Endothelial cell of umbilical vein (primary cell): ENCODE results near the gene SLC6A2. TPM values are rescaled to one million over a fixed set of nuclear protein-coding genes. Genes with fewer than 3 reads are reported as not detected.

Experiments used
- BruUV-seq: library from RNA; stranded (reverse); fragments of 400-500 nt; replicated peaks from 2 replicates; lab custom pipeline; 2021; lab: Mats Ljungman, UMichigan
- CTCF ChIA-PET: fragments of 300-600, 350-600 bp; sonication (Branson Sonifier 250); formaldehyde crosslinking; loops from one replicate; lab custom pipeline; 2021; ENCODE audit warnings: antibody characterized with exemption, inconsistent platforms; lab: Charles Lee
- POLR2A ChIA-PET: fragments of 300-600, 350-600 bp; sonication (Branson Sonifier 250); formaldehyde crosslinking; loops from one replicate; lab custom pipeline; 2021; ENCODE audit warnings: antibody characterized with exemption, inconsistent platforms; lab: Charles Lee
- DNase-seq: peaks from one replicate; pipeline ENCODE4 v3.0.0-alpha.2; 2011; ENCODE audit warnings: low read depth, low spot score
- FAIRE-seq: peaks from 2 replicates; lab custom pipeline; 2011; peaks lifted over from hg19 to GRCh38; lab: Jason Lieb, UNC
- H2AFZ ChIP-seq: 2 replicates; pipeline ENCODE4 v1.6.0; 2012; ENCODE audit warnings: low read depth, low read length, control low read depth, inconsistent platforms
- H3K27ac ChIP-seq: 2 replicates; pipeline ENCODE4 v1.5.1; 2011; ENCODE audit warnings: low read depth, mild to moderate bottlenecking, control low read depth, low read length, moderate library complexity; ENCODE audit not compliant: insufficient read depth
- H3K27me3 ChIP-seq, 2 experiments: 2 replicates each; pipeline versions ENCODE4 v1.6.0 to v1.6.1; 2011; ENCODE audit warnings: low read length in 2 of 2, mixed read lengths in 1 of 2; ENCODE audit not compliant: control insufficient read depth in 2 of 2, insufficient read depth in 2 of 2
- H3K36me3 ChIP-seq, 2 experiments: 2 replicates in 1 of 2; 3 replicates in 1 of 2; pipeline ENCODE4 v1.5.1; 2011; ENCODE audit warnings: low read length in 2 of 2, mild to moderate bottlenecking in 1 of 2, moderate library complexity in 1 of 2; ENCODE audit not compliant: control insufficient read depth in 2 of 2, insufficient read depth in 2 of 2; ENCODE audit errors: extremely low read depth in 1 of 2
- H3K4me1 ChIP-seq: 3 replicates; pipeline ENCODE4 v1.5.1; 2011; ENCODE audit warnings: mild to moderate bottlenecking, low read length; ENCODE audit not compliant: control insufficient read depth, insufficient read depth; ENCODE audit errors: extremely low read depth
- H3K4me2 ChIP-seq: 2 replicates; pipeline ENCODE4 v1.6.1; 2011; ENCODE audit warnings: low read length, control low read depth, mixed read lengths; ENCODE audit not compliant: insufficient read depth
- H3K4me3 ChIP-seq, 3 experiments: fragments of 200-600 bp in 1 of 3; sonication (generic), shearing (Covaris generic) in 1 of 3; replicated peaks in 1 of 3; 2 replicates each; pipeline ENCODE4 v1.5.1; 2011 to 2016; ENCODE audit warnings: control low read depth in 3 of 3, low read length in 3 of 3, mild to moderate bottlenecking in 2 of 3, inconsistent platforms in 1 of 3, low read depth in 1 of 3, moderate library complexity in 1 of 3; ENCODE audit not compliant: insufficient read depth in 1 of 3
- H3K79me2 ChIP-seq: 2 replicates; pipeline ENCODE4 v1.6.0; 2012; ENCODE audit warnings: low read length, inconsistent platforms; ENCODE audit not compliant: control insufficient read depth, insufficient read depth
- H3K9ac ChIP-seq: replicated peaks from 2 replicates; pipeline ENCODE3; 2011; ENCODE audit warnings: low read length, control low read depth; ENCODE audit not compliant: insufficient read depth; ENCODE audit errors: extremely low read depth
- H3K9me1 ChIP-seq: replicated peaks from 3 replicates; pipeline ENCODE4 v1.6.0; 2011; ENCODE audit warnings: mild to moderate bottlenecking, low read length; ENCODE audit not compliant: control insufficient read depth, insufficient read depth; ENCODE audit errors: extremely low read depth
- H3K9me3 ChIP-seq: replicated peaks from 2 replicates; pipeline ENCODE4 v1.5.1; 2012; ENCODE audit warnings: low read length, inconsistent platforms; ENCODE audit not compliant: control insufficient read depth, insufficient read depth
- H4K20me1 ChIP-seq: replicated peaks from 2 replicates; pipeline ENCODE3; 2011; ENCODE audit warnings: mild to moderate bottlenecking, low read length; ENCODE audit not compliant: control insufficient read depth, insufficient read depth; ENCODE audit errors: extremely low read depth
- EZH2 ChIP-seq: IDR thresholded peaks from 2 replicates; pipeline ENCODE4 v1.6.1; 2012; ENCODE audit warnings: borderline replicate concordance, low read depth, mild to moderate bottlenecking, moderate library complexity, low read length, inconsistent platforms; ENCODE audit not compliant: severe bottlenecking
- GATA2 ChIP-seq: IDR thresholded peaks from 2 replicates; pipeline ENCODE4 v1.7.0; 2011; ENCODE audit warnings: low read depth, mild to moderate bottlenecking, moderate library complexity, mixed read lengths, low read length; ENCODE audit not compliant: insufficient read length, insufficient read depth
- JUN ChIP-seq: IDR thresholded peaks from 2 replicates; pipeline ENCODE4 v1.6.1; 2011; ENCODE audit warnings: borderline replicate concordance, low read depth; ENCODE audit not compliant: insufficient read length, insufficient read depth
- MYC ChIP-seq: IDR thresholded peaks from one replicate; pipeline ENCODE4 v1.6.1; 2011; ENCODE audit warnings: mild to moderate bottlenecking, low read depth, low read length
- POLR2AphosphoS5 ChIP-seq: IDR thresholded peaks from 2 replicates; pipeline ENCODE4 v1.6.1; 2012; ENCODE audit warnings: low read depth, mild to moderate bottlenecking, control low read depth, low read length, moderate library complexity; ENCODE audit not compliant: insufficient read depth
- dilution Hi-C: fragments of 300-500 bp; cut with MboI; formaldehyde crosslinking; loops from one replicate; pipeline ENCODE4 v1.15.0; 2019; ENCODE audit warnings: low sequenced_read_pairs; ENCODE audit not compliant: extremely low pct_ligation_motif_present
- intact Hi-C: fragments of 100-400 bp; cut with micrococcal nuclease; formaldehyde crosslinking; loops from one replicate; pipeline ENCODE4 v1.10.0; 2022
- polyA plus RNA-seq, 4 experiments: library from polyadenylated mRNA; depleted of rRNA in 3 of 4; stranded (reverse) in 3 of 4; unstranded in 1 of 4; fragments of >200 nt; gene quantifications; 2 replicates each; pipeline versions ENCODE4 v1.2.1 to v1.2.3, GENCODE V29; 2011 to 2012; ENCODE audit warnings: missing spikeins in 1 of 4
- total RNA-seq: library from RNA; stranded (reverse); gene quantifications from 2 replicates; pipeline ENCODE4 v1.2.3, GENCODE V29; 2021

Gene SLC6A2
- total and polyA plus RNA-seq, 2 donors (not counting 3 experiments of a cell fraction or from before 2014, with no cell fraction given): not detected

GRCh38 chr16:55700067-55700466 lies 44.3 kb downstream of the SLC6A2 start:
- intact Hi-C loops: loop anchor here (5.0 to 10.0 kb wide), 2 partner anchors 765 to 1753 kb away; partner anchors contain the start of gene IRX5
- no peak for FAIRE-seq
- H3K9ac ChIP-seq: no peak overlapping the region
- BruUV-seq: no TSS peak
- no peak overlapping the region for H2AFZ ChIP-seq
- dilution Hi-C loops: no loop called here
- CTCF ChIA-PET: interaction anchor here (18.0 kb wide), 1 partner anchor 237 kb away, joined by 408 read pairs; no protein-coding TSS in a partner anchor
- POLR2A ChIA-PET: no interaction called here
- no peaks in the 10 kb centered on the region for H4K20me1 ChIP-seq
- peaks cover 8% of the 10 kb centered on the region for H3K4me1 ChIP-seq
- no peaks in the 10 kb centered on the region for H3K36me3 ChIP-seq
- no peak overlapping the region for H3K4me2 ChIP-seq
- DNase-seq: no peak
- peaks cover 1 to 3% of the 10 kb centered on the region in 2 experiments for H3K27me3 ChIP-seq
- H3K4me3 ChIP-seq: no peak overlapping the region
- H3K9me3 ChIP-seq: no peaks in the 10 kb centered on the region
- TF ChIP-seq GATA2 (no peak), POLR2AphosphoS5 (no peak), JUN (no peak)
- H3K9me1 ChIP-seq: no peaks in the 10 kb centered on the region
- no peak overlapping the region for H3K27ac ChIP-seq
- H3K79me2 ChIP-seq: no peaks in the 10 kb centered on the region

GRCh38 chr16:55700961-55701360 lies 45.2 kb downstream of the SLC6A2 start:
- Histone ChIP-seq H3K27ac (no peak overlapping the region), H3K36me3 (no peaks in the 10 kb centered on the region), H2AFZ (peak overlapping the region; percentile 51), H3K9me3 (no peaks in the 10 kb centered on the region), H3K79me2 (no peaks in the 10 kb centered on the region), H3K4me1 (peaks cover 8% of the 10 kb centered on the region), H3K4me2 (no peak overlapping the region), H4K20me1 (no peaks in the 10 kb centered on the region), H3K27me3 (peaks cover 6 to 8% of the 10 kb centered on the region in 2 experiments), H3K9ac (no peak overlapping the region), H3K9me1 (no peaks in the 10 kb centered on the region), H3K4me3 (no peak overlapping the region)
- BruUV-seq: no TSS peak
- ChIA-PET POLR2A (interaction anchor here (1.9 kb wide), 1 partner anchor 236 kb away, joined by 5 read pairs; no protein-coding TSS in a partner anchor), CTCF (interaction anchor here (0.7 to 18.0 kb wide), 22 partner anchors 10 to 250 kb away, joined by 3 to 408 read pairs (median 6); partner anchors contain the start of gene CAPNS2)
- no peak for DNase-seq
- intact Hi-C loops: loop anchor here (1.0 to 10.0 kb wide), 4 partner anchors 158 to 1754 kb away; partner anchors contain the start of gene IRX5
- no peak for TF ChIP-seq EZH2
- no peak for TF ChIP-seq MYC
- no peak for TF ChIP-seq JUN
- no peak for FAIRE-seq
- dilution Hi-C loops: no loop called here
